Vagina (tissue), 2 donors: ENCODE data around the gene MYRIP.

Experiments
- POLR2AphosphoS5 ChIP-seq, 2 donors: sonication (generic); formaldehyde crosslinking; IDR thresholded peaks; one replicate each; pipeline ENCODE4 v1.9.0; 2017; ENCODE audit warnings: antibody characterized with exemption in 2 of 2, mild to moderate bottlenecking in 2 of 2, low read depth in 1 of 2; ENCODE audit not compliant: insufficient read depth in 1 of 2
- TF ChIP-seq, protein P1 (sequence below), 3 experiments: fragments of 450-650 bp in 2 of 3; fragments of 200-600 bp in 1 of 3; sonication (generic) in 1 of 3; IDR thresholded peaks; one replicate each; pipeline ENCODE4 v1.5.1; 2017 to 2019; ENCODE audit warnings: antibody characterized with exemption in 3 of 3, mild to moderate bottlenecking in 2 of 3, moderate library complexity in 2 of 3

GRCh38 chr3:39917065-39917773 lies 107.8 kb downstream of the MYRIP start:
- TF ChIP-seq, protein P1, sequence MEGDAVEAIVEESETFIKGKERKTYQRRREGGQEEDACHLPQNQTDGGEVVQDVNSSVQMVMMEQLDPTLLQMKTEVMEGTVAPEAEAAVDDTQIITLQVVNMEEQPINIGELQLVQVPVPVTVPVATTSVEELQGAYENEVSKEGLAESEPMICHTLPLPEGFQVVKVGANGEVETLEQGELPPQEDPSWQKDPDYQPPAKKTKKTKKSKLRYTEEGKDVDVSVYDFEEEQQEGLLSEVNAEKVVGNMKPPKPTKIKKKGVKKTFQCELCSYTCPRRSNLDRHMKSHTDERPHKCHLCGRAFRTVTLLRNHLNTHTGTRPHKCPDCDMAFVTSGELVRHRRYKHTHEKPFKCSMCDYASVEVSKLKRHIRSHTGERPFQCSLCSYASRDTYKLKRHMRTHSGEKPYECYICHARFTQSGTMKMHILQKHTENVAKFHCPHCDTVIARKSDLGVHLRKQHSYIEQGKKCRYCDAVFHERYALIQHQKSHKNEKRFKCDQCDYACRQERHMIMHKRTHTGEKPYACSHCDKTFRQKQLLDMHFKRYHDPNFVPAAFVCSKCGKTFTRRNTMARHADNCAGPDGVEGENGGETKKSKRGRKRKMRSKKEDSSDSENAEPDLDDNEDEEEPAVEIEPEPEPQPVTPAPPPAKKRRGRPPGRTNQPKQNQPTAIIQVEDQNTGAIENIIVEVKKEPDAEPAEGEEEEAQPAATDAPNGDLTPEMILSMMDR (IDR thresholded peaks at IDR 0.05), result no peak
- TF ChIP-seq POLR2AphosphoS5 (IDR thresholded peaks at IDR 0.05; ENCODE audit: insufficient read depth in 1 of 2, low read depth in 1 of 2), result no peak
